Measurements from ENCODE around the gene SLC16A6. TPM values are rescaled to one million over a fixed set of nuclear protein-coding genes. Genes with fewer than 3 reads are reported as not detected.

SLC16A6 gene
- total RNA-seq, result 0.13 and 0.17 TPM in 2 replicates

GRCh38 chr17:68290955-68291835 lies at the start of gene SLC16A6, which contains the start of gene ARSG:
Gene SLC16A6 (minus strand): TSS chr17:68291127. CDS start chr17:68278320, 12,807 bp downstream.
Gene ARSG (plus strand): TSS chr17:68291495. CDS start chr17:68307494, 15,999 bp downstream.

GRCh38 chr17:68247445-68248198 lies 43.3 kb downstream of the SLC16A6 start, which contains the start of gene AMZ2:
Gene AMZ2 (plus strand): TSS chr17:68248043. CDS start chr17:68250188, 2,145 bp downstream.

Other genes with a start within 250 kb of the SLC16A6 start
- gene AMZ2, start 43.1 kb downstream of the SLC16A6 start, total RNA-seq, result 68.0 and 68.1 TPM in 2 replicates
- 4.8 and 6.3 TPM in 2 replicates for gene ARSG, start 368 bp upstream of the SLC16A6 start, total RNA-seq
- gene WIPI1, start 166.4 kb upstream of the SLC16A6 start, total RNA-seq, result 114 and 145 TPM in 2 replicates
- 235 and 363 TPM in 2 replicates for gene PRKAR1A, start 221.3 kb upstream of the SLC16A6 start, total RNA-seq

Data from smooth muscle cell of the pulmonary artery (primary cell).